Fibroblast of villous mesenchyme (primary cell): ENCODE results near the gene ZER1. TPM values are rescaled to one million over a fixed set of nuclear protein-coding genes. Genes with fewer than 3 reads are reported as not detected.

Experiments
- DNase-seq: peaks from one replicate; pipeline ENCODE4 v3.0.0-alpha.2; 2010; ENCODE audit warnings: low read depth
- H3K4me3 ChIP-seq: 2 replicates; pipeline ENCODE4 v1.5.1; 2011; ENCODE audit warnings: low read depth, mild to moderate bottlenecking, low read length
- CTCF ChIP-seq: IDR thresholded peaks from 2 replicates; pipeline ENCODE4 v1.5.1; 2012; ENCODE audit warnings: low read depth, mild to moderate bottlenecking, low read length; ENCODE audit not compliant: insufficient read depth
- total RNA-seq: library from RNA; depleted of rRNA; stranded (reverse); fragments of >200 nt; gene quantifications from 2 replicates; pipeline ENCODE4 v1.2.3, GENCODE V29; 2012

Gene ZER1
- total RNA-seq, 1 donor, result 17.3 TPM

- no peak for TF ChIP-seq CTCF
- DNase-seq, result no peak
- no peak overlapping the region for H3K4me3 ChIP-seq
Observed at GRCh38 chr9:128810873-128811272, 39.1 kb upstream of the ZER1 start.

- no peak for DNase-seq
- no peak for TF ChIP-seq CTCF
- no peak overlapping the region for H3K4me3 ChIP-seq
Observed at GRCh38 chr9:128809831-128810230, 38.1 kb upstream of the ZER1 start.

- TF ChIP-seq CTCF, result no peak
Observed at GRCh38 chr9:128809036-128809599, 37.4 kb upstream of the ZER1 start.

GRCh38 chr9:128808543-128808942 lies 36.8 kb upstream of the ZER1 start:
- no peak for TF ChIP-seq CTCF
- no peak overlapping the region for H3K4me3 ChIP-seq
- DNase-seq, result no peak

More at GRCh38 chr9:128809036-128809599, 37.4 kb upstream of the ZER1 start:
- no peak overlapping the region for H3K4me3 ChIP-seq
- no peak for DNase-seq

GRCh38 chr9:128807827-128808226 lies 36.1 kb upstream of the ZER1 start:
- H3K4me3 ChIP-seq, result no peak overlapping the region
- DNase-seq, result no peak
- no peak for TF ChIP-seq CTCF

- TF ChIP-seq CTCF, result no peak
- no peak for DNase-seq
- no peak overlapping the region for H3K4me3 ChIP-seq
Observed at GRCh38 chr9:128805661-128806060, 33.9 kb upstream of the ZER1 start.

GRCh38 chr9:128802482-128802881 lies 30.8 kb upstream of the ZER1 start:
- no peak for DNase-seq
- no peak for TF ChIP-seq CTCF
- H3K4me3 ChIP-seq, result no peak overlapping the region
